ENCODE measurements around the gene STIL. TPM values are rescaled to one million over a fixed set of nuclear protein-coding genes. Genes with fewer than 3 reads are reported as not detected.

STIL gene
- total and polyA plus RNA-seq, 2 donors from 2014 or later, result 0.28 to 2.5 TPM

- Histone ChIP-seq H3K36me3 (ENCODE audit: control insufficient read depth in 2 of 3, insufficient read depth in 3 of 3, low read length in 3 of 3) (no peaks in the 10 kb centered on the region), H3K9ac (ENCODE audit: low read length in 3 of 3) (no peak overlapping the region), H3K4me3 (ENCODE audit: low read length in 3 of 3) (no peak overlapping the region), H3K27ac (ENCODE audit: low read depth in 2 of 2, low read length in 2 of 2) (no peak overlapping the region), H3K27me3 (ENCODE audit: control insufficient read depth, insufficient read depth, low read length) (no peaks in the 10 kb centered on the region), H3K4me1 (ENCODE audit: control insufficient read depth in 2 of 3, insufficient read depth in 2 of 3, low read depth in 1 of 3, low read length in 3 of 3) (peaks cover 0 to 7% (median 5%) of the 10 kb centered on the region in 3 donors), H3K9me3 (ENCODE audit: control insufficient read depth in 2 of 3, insufficient read depth in 1 of 3, low read length in 3 of 3) (no peaks in the 10 kb centered on the region)
- intact Hi-C loops (cut with DNase I), result no loop called here
- TF ChIP-seq CTCF (IDR thresholded peaks at IDR 0.05; ENCODE audit: borderline replicate concordance, extremely low read depth, insufficient read depth), result no peak
- no peak for FAIRE-seq
- DNase-seq, result no peak
These were observed 15.0 kb upstream of the STIL start for GRCh38 chr1:47328992-47329391.

GRCh38 chr1:47326271-47326670 is 12.3 kb upstream of the STIL start:
- H3K4me1 ChIP-seq (ENCODE audit: control insufficient read depth in 2 of 3, insufficient read depth in 2 of 3, low read depth in 1 of 3, low read length in 3 of 3), result no peaks in the 10 kb centered on the region
- no peaks in the 10 kb centered on the region for H3K27me3 ChIP-seq (ENCODE audit: control insufficient read depth, insufficient read depth, low read length)
- TF ChIP-seq CTCF (IDR thresholded peaks at IDR 0.05; ENCODE audit: borderline replicate concordance, extremely low read depth, insufficient read depth), result no peak
- DNase-seq, result no peak
- no peaks in the 10 kb centered on the region for H3K9me3 ChIP-seq (ENCODE audit: control insufficient read depth in 2 of 3, insufficient read depth in 1 of 3, low read length in 3 of 3)
- no peak overlapping the region for H3K27ac ChIP-seq (ENCODE audit: low read depth in 2 of 2, low read length in 2 of 2)
- no peak overlapping the region for H3K9ac ChIP-seq (ENCODE audit: low read length in 3 of 3)
- no peaks in the 10 kb centered on the region for H3K36me3 ChIP-seq (ENCODE audit: control insufficient read depth in 2 of 3, insufficient read depth in 3 of 3, low read length in 3 of 3)
- H3K4me3 ChIP-seq (ENCODE audit: low read length in 3 of 3), result no peak overlapping the region
- FAIRE-seq, result no peak
- intact Hi-C loops (cut with DNase I), result no loop called here

- H3K9me3 ChIP-seq (ENCODE audit: control insufficient read depth in 2 of 3, insufficient read depth in 1 of 3, low read length in 3 of 3), result no peaks in the 10 kb centered on the region
- FAIRE-seq (no peak), DNase-seq (no peak)
- TF ChIP-seq CTCF (IDR thresholded peaks at IDR 0.05; ENCODE audit: borderline replicate concordance, extremely low read depth, insufficient read depth), result no peak
- H3K9ac ChIP-seq (ENCODE audit: low read length in 3 of 3), result no peak overlapping the region
- no peaks in the 10 kb centered on the region for H3K36me3 ChIP-seq (ENCODE audit: control insufficient read depth in 2 of 3, insufficient read depth in 3 of 3, low read length in 3 of 3)
- no peak overlapping the region for H3K27ac ChIP-seq (ENCODE audit: low read depth in 2 of 2, low read length in 2 of 2)
- H3K4me3 ChIP-seq (ENCODE audit: low read length in 3 of 3), result no peak overlapping the region
- H3K27me3 ChIP-seq (ENCODE audit: control insufficient read depth, insufficient read depth, low read length), result no peaks in the 10 kb centered on the region
- intact Hi-C loops (cut with DNase I), result no loop called here
- H3K4me1 ChIP-seq (ENCODE audit: control insufficient read depth in 2 of 3, insufficient read depth in 2 of 3, low read depth in 1 of 3, low read length in 3 of 3), result no peaks in the 10 kb centered on the region
These were observed 11.6 kb upstream of the STIL start for GRCh38 chr1:47325528-47325927.

GRCh38 chr1:47324682-47325081 is 10.7 kb upstream of the STIL start:
- intact Hi-C loops (cut with DNase I), result no loop called here
- Histone ChIP-seq H3K27me3 (ENCODE audit: control insufficient read depth, insufficient read depth, low read length) (no peaks in the 10 kb centered on the region), H3K36me3 (ENCODE audit: control insufficient read depth in 2 of 3, insufficient read depth in 3 of 3, low read length in 3 of 3) (no peaks in the 10 kb centered on the region), H3K27ac (ENCODE audit: low read depth in 2 of 2, low read length in 2 of 2) (no peak overlapping the region), H3K4me1 (ENCODE audit: control insufficient read depth in 2 of 3, insufficient read depth in 2 of 3, low read depth in 1 of 3, low read length in 3 of 3) (no peaks in the 10 kb centered on the region), H3K9me3 (ENCODE audit: control insufficient read depth in 2 of 3, insufficient read depth in 1 of 3, low read length in 3 of 3) (no peaks in the 10 kb centered on the region), H3K4me3 (ENCODE audit: low read length in 3 of 3) (no peak overlapping the region), H3K9ac (ENCODE audit: low read length in 3 of 3) (no peak overlapping the region)
- FAIRE-seq (no peak), DNase-seq (no peak)
- TF ChIP-seq CTCF (IDR thresholded peaks at IDR 0.05; ENCODE audit: borderline replicate concordance, extremely low read depth, insufficient read depth), result no peak

Data from kidney (tissue), 14 donors.